Uterus (tissue), 4 donors: ENCODE measurements around the gene EVPL. TPM values are rescaled to one million over a fixed set of nuclear protein-coding genes. Genes with fewer than 3 reads are reported as not detected.
A peak's percentile ranks its signal among the peaks of the same experiment; 100 is the strongest.

ENCODE experiments used
- DNase-seq, 2 donors: peaks; one replicate each; pipeline ENCODE4 v3.0.0-alpha.2; 2019 to 2020
- H3K27ac ChIP-seq, 2 donors: fragments of 200-600 bp; sonication (generic); 1 replicate in 1 of 2; 2 replicates in 1 of 2; pipeline ENCODE4 v1.5.1; 2016 to 2018
- H3K27me3 ChIP-seq, 2 donors: fragments of 200-600 bp; sonication (generic); one replicate each; pipeline ENCODE4 v1.5.1; 2018 to 2019; ENCODE audit warnings: control low read depth in 1 of 2
- H3K36me3 ChIP-seq, 2 donors: fragments of 200-600 bp; sonication (generic); one replicate each; pipeline ENCODE4 v1.5.1; 2019; ENCODE audit warnings: control low read depth in 1 of 2
- H3K4me1 ChIP-seq, 2 donors: fragments of 200-600 bp; sonication (generic); one replicate each; pipeline ENCODE4 v1.5.1; 2018 to 2019; ENCODE audit warnings: control low read depth in 1 of 2
- H3K4me3 ChIP-seq, 2 donors: fragments of 200-600 bp; sonication (generic); 1 replicate in 1 of 2; 2 replicates in 1 of 2; pipeline ENCODE4 v1.5.1; 2018 to 2019; ENCODE audit warnings: mild to moderate bottlenecking in 1 of 2
- H3K9me3 ChIP-seq, 2 donors: fragments of 200-600 bp; sonication (generic); one replicate each; pipeline ENCODE4 v1.5.1; 2019; ENCODE audit warnings: control low read depth in 1 of 2
- POLR2A ChIP-seq, 2 donors: fragments of 450-650 bp; IDR thresholded peaks; one replicate each; pipeline ENCODE4 v1.6.1; 2016; ENCODE audit warnings: antibody characterized with exemption in 2 of 2, mild to moderate bottlenecking in 1 of 2, moderate library complexity in 1 of 2
- intact Hi-C: fragments of 100-400 bp; cut with DNase I; formaldehyde crosslinking; loops from one replicate; pipeline ENCODE4 v1.15.1; 2023; ENCODE audit warnings: low total_unique reads
- total RNA-seq, 4 donors: library from RNA; depleted of rRNA in 3 of 4; stranded (reverse); fragments of >200 nt in 3 of 4; gene quantifications; one replicate each; pipeline versions ENCODE4 v1.1.0 to v1.2.4, GENCODE V29; 2014 to 2023
- TF ChIP-seq, protein P1 (sequence below), 4 experiments: fragments of 200-600 bp in 2 of 4; fragments of 450-650 bp in 2 of 4; sonication (generic) in 2 of 4; IDR thresholded peaks; one replicate each; pipeline ENCODE4 v1.5.1; 2016 to 2019; ENCODE audit warnings: antibody characterized with exemption in 4 of 4, mild to moderate bottlenecking in 2 of 4, moderate library complexity in 1 of 4
- donor health status: DM: yes; HTN: yes; CAD: no.

Gene EVPL
- total RNA-seq, 4 donors from 2014 or later = 0.59 to 3.7 (median 2.8) TPM

DNA sequence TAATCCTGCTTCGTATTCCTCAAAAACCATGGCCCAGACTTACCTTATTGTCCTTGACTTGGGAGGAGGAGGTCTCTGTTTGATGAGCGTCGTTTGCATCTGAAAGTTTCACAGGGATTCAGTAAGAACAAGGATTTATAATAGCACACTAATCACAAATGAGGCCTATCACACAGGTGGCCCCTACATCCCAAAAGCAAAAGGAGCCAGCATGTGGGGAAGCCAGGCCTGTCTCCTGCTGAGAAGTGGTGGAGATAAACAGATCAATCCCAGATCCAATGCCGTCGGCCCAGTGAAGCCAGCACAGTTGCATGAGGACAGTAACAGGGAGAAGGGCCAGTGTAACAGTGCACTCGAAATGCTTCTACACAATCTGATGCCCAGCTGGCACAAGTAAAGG lies 13.3 kb upstream of the EVPL start:
- Histone ChIP-seq H3K4me1 (no peaks in the 10 kb centered on the region), H3K27me3 (no peaks in the 10 kb centered on the region), H3K36me3 (no peaks in the 10 kb centered on the region), H3K27ac (no peak overlapping the region), H3K4me3 (no peak overlapping the region), H3K9me3 (no peaks in the 10 kb centered on the region)
- intact Hi-C loops = no loop called here
- no peak for DNase-seq
- no peak for TF ChIP-seq POLR2A (IDR thresholded peaks at IDR 0.05)
- TF ChIP-seq, protein P1, sequence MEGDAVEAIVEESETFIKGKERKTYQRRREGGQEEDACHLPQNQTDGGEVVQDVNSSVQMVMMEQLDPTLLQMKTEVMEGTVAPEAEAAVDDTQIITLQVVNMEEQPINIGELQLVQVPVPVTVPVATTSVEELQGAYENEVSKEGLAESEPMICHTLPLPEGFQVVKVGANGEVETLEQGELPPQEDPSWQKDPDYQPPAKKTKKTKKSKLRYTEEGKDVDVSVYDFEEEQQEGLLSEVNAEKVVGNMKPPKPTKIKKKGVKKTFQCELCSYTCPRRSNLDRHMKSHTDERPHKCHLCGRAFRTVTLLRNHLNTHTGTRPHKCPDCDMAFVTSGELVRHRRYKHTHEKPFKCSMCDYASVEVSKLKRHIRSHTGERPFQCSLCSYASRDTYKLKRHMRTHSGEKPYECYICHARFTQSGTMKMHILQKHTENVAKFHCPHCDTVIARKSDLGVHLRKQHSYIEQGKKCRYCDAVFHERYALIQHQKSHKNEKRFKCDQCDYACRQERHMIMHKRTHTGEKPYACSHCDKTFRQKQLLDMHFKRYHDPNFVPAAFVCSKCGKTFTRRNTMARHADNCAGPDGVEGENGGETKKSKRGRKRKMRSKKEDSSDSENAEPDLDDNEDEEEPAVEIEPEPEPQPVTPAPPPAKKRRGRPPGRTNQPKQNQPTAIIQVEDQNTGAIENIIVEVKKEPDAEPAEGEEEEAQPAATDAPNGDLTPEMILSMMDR (IDR thresholded peaks at IDR 0.05) = no peak

DNA sequence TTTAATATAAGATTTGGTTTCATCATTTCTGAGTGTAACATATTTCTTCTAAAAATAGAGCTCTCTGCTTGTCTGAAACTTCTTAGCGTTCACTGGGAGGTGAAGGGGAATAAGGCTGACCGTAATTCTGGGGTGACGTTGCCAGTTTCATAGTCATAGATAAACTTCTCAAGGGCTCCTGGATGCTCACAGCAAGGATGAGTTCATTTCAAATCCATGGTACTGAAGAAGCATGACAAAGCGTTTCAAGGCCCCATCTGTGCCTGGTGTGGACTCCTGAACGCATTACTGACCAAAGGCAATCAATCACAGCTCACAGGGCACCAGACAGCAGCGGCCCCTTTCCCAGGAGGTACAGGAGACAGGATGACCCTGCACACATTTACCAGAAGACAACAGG lies 12.0 kb upstream of the EVPL start:
- H3K4me3 ChIP-seq = no peak overlapping the region
- no peaks in the 10 kb centered on the region for H3K27me3 ChIP-seq
- no peaks in the 10 kb centered on the region for H3K36me3 ChIP-seq
- intact Hi-C loops = no loop called here
- H3K4me1 ChIP-seq = no peaks in the 10 kb centered on the region
- peak in 1 of 2 donors; percentile 40 for DNase-seq
- H3K27ac ChIP-seq = peak overlapping the region; percentile 12 to 39
- TF ChIP-seq, protein P1 (IDR thresholded peaks at IDR 0.05) = no peak
- no peak for TF ChIP-seq POLR2A (IDR thresholded peaks at IDR 0.05)
- no peaks in the 10 kb centered on the region for H3K9me3 ChIP-seq

DNA sequence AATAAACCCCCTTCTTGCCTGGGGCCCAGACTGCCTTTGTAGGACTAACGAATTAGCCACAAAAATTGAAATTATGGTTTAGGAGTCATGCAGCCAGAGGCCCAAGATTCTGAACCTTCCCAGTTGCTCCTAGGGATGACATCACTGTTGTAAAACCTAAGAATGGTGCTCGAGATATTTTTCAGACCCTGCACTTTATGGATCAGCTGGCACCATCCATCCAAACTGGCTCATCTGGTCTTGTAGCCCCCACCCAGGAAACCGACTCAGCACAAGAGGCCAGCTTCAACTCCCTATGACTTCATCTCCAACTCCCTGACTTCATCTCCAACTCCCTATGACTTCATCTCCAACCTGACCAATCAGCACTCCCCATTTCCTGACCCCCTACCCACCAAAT lies 10.9 kb upstream of the EVPL start:
- H3K4me3 ChIP-seq = no peak overlapping the region
- H3K4me1 ChIP-seq = no peaks in the 10 kb centered on the region
- no peaks in the 10 kb centered on the region for H3K36me3 ChIP-seq
- intact Hi-C loops = no loop called here
- DNase-seq = no peak
- H3K27me3 ChIP-seq = no peaks in the 10 kb centered on the region
- H3K9me3 ChIP-seq = no peaks in the 10 kb centered on the region
- peak overlapping the region in 1 of 2 donors; percentile 60 for H3K27ac ChIP-seq
- TF ChIP-seq, protein P1 (IDR thresholded peaks at IDR 0.05) = no peak
- TF ChIP-seq POLR2A (IDR thresholded peaks at IDR 0.05) = no peak

DNA sequence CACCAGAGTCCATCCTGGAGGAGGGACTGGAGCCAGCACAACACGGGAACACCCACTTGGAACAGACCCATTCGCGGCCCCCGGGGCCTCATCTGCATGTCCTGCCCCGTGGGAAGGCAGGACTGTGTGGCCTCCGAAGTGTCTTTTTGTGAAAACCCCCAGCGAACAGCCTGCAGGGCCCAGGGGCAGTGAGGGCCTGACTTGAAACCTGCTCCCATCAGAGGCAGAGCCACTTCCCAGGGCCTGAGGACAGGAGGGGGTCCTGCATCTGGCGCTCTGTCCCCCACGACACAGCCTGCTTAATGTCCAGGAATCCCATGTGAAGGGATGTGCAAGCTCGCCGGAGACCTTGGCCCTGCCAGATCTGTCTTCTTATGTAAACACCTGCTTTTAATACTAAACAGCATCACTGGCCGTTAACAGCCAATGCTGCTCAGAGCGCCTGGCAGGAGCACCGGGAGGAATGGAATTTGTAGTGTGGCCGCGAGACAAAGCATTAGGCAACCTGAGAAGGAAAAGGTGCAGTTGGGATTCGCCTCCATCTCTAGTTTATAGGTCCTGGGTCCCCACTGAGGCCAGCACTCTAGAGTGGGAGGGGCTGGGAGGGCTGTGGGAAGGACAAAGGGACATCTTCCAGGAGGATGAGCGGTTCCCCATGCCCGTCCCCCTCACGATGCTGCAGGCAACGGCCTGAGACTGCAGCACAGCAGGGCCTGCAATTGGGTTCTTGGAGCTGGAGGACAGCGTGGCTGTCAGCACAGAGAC lies 9.6 kb upstream of the EVPL start:
- no peaks in the 10 kb centered on the region for H3K9me3 ChIP-seq
- peak overlapping the region; percentile 30 to 60 for H3K27ac ChIP-seq
- H3K4me3 ChIP-seq = no peak overlapping the region
- no peaks in the 10 kb centered on the region for H3K36me3 ChIP-seq
- DNase-seq = peak in 1 of 2 donors; percentile 50
- H3K4me1 ChIP-seq = no peaks in the 10 kb centered on the region
- TF ChIP-seq, protein P1 (IDR thresholded peaks at IDR 0.05) = no peak
- TF ChIP-seq POLR2A (IDR thresholded peaks at IDR 0.05) = no peak
- intact Hi-C loops = no loop called here
- H3K27me3 ChIP-seq = no peaks in the 10 kb centered on the region

DNA sequence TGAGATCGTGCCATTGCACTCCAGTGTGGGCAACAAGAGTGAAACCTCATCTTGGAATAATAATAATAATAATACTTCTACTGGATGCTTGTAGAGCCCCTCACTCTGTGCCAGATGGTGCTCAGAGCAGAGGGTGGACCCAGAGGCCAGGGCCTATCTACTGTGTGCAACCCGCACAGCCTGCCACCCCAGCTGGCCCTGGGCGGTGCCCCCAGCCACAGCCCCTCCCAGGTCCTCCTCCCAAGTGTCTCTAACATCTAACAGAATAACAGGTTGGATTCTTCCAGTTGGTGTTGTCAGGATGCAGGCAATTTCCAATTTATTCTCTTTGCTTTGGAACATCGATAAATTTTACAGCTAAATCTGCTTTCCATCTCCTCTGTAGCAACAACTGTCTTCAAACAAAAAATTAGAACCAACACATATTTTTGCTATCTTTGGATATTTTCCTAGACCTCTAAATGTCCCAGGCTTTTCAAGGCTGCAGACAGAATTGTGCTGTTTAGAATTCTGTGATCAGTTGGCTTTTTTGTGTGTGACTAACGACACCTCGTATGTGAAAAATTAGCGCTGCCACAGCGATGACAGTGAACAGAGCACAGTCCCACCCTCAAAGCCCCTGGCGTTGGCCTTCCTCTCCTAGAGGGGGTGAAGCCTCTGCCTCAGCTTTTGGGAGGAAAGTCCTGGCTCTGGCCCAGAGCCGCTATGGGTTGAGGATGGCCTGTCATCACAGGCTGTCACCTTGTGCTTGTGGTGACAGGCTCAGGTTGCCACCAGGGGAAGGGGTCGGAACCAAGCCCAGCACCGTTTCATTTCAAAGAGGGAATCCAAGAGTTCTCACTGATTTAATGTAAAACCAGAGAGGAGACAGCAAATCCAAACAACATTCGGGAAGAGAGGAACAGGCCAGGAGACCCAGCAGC lies 7.6 kb upstream of the EVPL start:
- no peaks in the 10 kb centered on the region for H3K9me3 ChIP-seq
- H3K4me3 ChIP-seq = no peak overlapping the region
- intact Hi-C loops = no loop called here
- TF ChIP-seq, protein P1 (IDR thresholded peaks at IDR 0.05) = no peak
- no peak for TF ChIP-seq POLR2A (IDR thresholded peaks at IDR 0.05)
- H3K27ac ChIP-seq = no peak overlapping the region
- H3K4me1 ChIP-seq = no peaks in the 10 kb centered on the region
- DNase-seq = no peak
- no peaks in the 10 kb centered on the region for H3K27me3 ChIP-seq
- H3K36me3 ChIP-seq = no peaks in the 10 kb centered on the region
